ENCODE measurements around the gene ENO1. TPM values are rescaled to one million over a fixed set of nuclear protein-coding genes. Genes with fewer than 3 reads are reported as not detected.
"Not testable (repeated sequence)": the region's sequence is repeated elsewhere in the genome, so short reads cannot be mapped to it uniquely, and the experiment has no call there.

ENO1 gene
- total and polyA plus RNA-seq, 7 experiments from 2014 or later, result 198 to 3,569 (median 434) TPM

DNA sequence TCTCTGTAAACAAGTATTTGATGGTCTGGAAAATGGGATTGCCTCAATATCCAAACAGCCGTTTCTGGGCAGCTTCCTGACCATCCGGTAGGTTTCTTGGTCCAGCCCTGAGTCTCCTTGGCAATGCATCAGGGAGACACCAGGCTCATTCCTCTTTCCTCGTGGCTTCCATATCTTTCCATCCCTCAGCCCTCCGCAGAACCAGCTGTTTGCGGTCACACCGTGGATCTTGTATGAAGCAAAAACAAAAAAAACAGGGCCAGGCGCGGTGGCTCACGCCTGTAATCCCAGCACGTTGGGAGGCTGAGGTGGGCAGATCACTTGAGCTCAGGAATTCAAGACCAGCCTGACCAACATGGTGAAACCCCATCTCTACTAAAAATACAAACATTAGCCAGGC lies 39.0 kb upstream of the ENO1 start:
- ATAC-seq; H3K27me3 Mint-ChIP-seq; H3K36me3 ChIP-seq (ENCODE audit: control insufficient read depth in 2 of 3, insufficient read depth in 3 of 3, low read length in 3 of 3); H3K4me3 Mint-ChIP-seq; H3K4me3 ChIP-seq (ENCODE audit: low read length); DNase-seq; H3K9me3 ChIP-seq (ENCODE audit: control insufficient read depth in 2 of 3, low read length in 3 of 3); H3K27me3 ChIP-seq (ENCODE audit: control insufficient read depth in 2 of 2, insufficient read depth in 2 of 2, low read length in 2 of 2); H3K27ac ChIP-seq (ENCODE audit: low read depth, low read length): not testable (repeated sequence)
- H3K36me3 Mint-ChIP-seq, result peaks cover 0 to 25% (median 0%) of the 10 kb centered on the region in 5 donors
- ChIA-PET CTCF (interaction anchor here (0.5 to 8.0 kb wide), 14 partner anchors 10 to 620 kb away, joined by 3 to 158 read pairs (median 4); no protein-coding TSS in a partner anchor), POLR2A (interaction anchor here (0.7 to 14.5 kb wide), 7 partner anchors 10 to 434 kb away, joined by 3 to 127 read pairs (median 11); no protein-coding TSS in a partner anchor)
- H3K4me1 Mint-ChIP-seq, result peaks cover 21 to 55% (median 38%) of the 10 kb centered on the region in 7 donors
- H3K4me1 ChIP-seq (ENCODE audit: control insufficient read depth in 2 of 2, insufficient read depth in 2 of 2, low read length in 2 of 2), result peaks cover 0 to 31% of the 10 kb centered on the region in 2 donors
- intact Hi-C loops (cut with micrococcal nuclease), result loop anchor here (5.0 kb wide), 1 partner anchor 40 kb away; the partner anchor contains the start of gene ENO1 (in 2 of the 2)
- H3K9me3 Mint-ChIP-seq, result peaks cover 0 to 14% (median under 1%) of the 10 kb centered on the region in 11 donors
- peak overlapping the region in 3 of 9 donors; percentile 67 to 89 (median 76) for H3K27ac Mint-ChIP-seq

- Histone ChIP-seq H3K4me1 (ENCODE audit: control insufficient read depth in 2 of 2, insufficient read depth in 2 of 2, low read length in 2 of 2) (peaks cover 0 to 20% of the 10 kb centered on the region in 2 donors), H3K36me3 (ENCODE audit: control insufficient read depth in 2 of 3, insufficient read depth in 3 of 3, low read length in 3 of 3) (no peaks in the 10 kb centered on the region), H3K27me3 (ENCODE audit: control insufficient read depth in 2 of 2, insufficient read depth in 2 of 2, low read length in 2 of 2) (no peaks in the 10 kb centered on the region), H3K9me3 (ENCODE audit: control insufficient read depth in 2 of 3, low read length in 3 of 3) (no peaks in the 10 kb centered on the region), H3K27ac (ENCODE audit: low read depth, low read length) (no peak overlapping the region), H3K4me3 (ENCODE audit: low read length) (no peak overlapping the region)
- ATAC-seq (no peak), DNase-seq (no peak)
- ChIA-PET CTCF (interaction anchor here (0.9 to 8.0 kb wide), 5 partner anchors 47 to 99 kb away, joined by 3 to 158 read pairs (median 7); no protein-coding TSS in a partner anchor), POLR2A (interaction anchor here (0.6 to 14.5 kb wide), 3 partner anchors 37 to 89 kb away, joined by 3 to 127 read pairs (median 3); partner anchors contain the start of gene ENO1)
- intact Hi-C loops (cut with micrococcal nuclease), result loop anchor here (5.0 kb wide), 1 partner anchor 38 kb away; the partner anchor contains the start of gene ENO1 (in 2 of the 2)
- H3K9me3 Mint-ChIP-seq, result peaks cover 0 to under 1% (median 0%) of the 10 kb centered on the region in 11 donors
- H3K27me3 Mint-ChIP-seq, result peaks cover 0 to under 1% (median 0%) of the 10 kb centered on the region in 5 donors
- H3K36me3 Mint-ChIP-seq, result peaks cover 0 to 7% (median 0%) of the 10 kb centered on the region in 5 donors
- peak overlapping the region in 3 of 9 donors; percentile 29 to 68 (median 37) for H3K27ac Mint-ChIP-seq
- peaks cover 5 to 46% (median 17%) of the 10 kb centered on the region in 7 donors for H3K4me1 Mint-ChIP-seq
- H3K4me3 Mint-ChIP-seq, result no peak overlapping the region
Observed at GRCh38 chr1:8915446-8915845, 37.0 kb upstream of the ENO1 start.

- Mint-ChIP-seq H3K27me3 (peaks cover 0 to 4% (median 0%) of the 10 kb centered on the region in 5 donors), H3K36me3 (peaks cover 0 to 8% (median 0%) of the 10 kb centered on the region in 5 donors)
Observed at GRCh38 chr1:8914466-8914865, 36.0 kb upstream of the ENO1 start.

GRCh38 chr1:8913457-8913856 lies 35.0 kb upstream of the ENO1 start:
- peaks cover 0 to 8% (median 0%) of the 10 kb centered on the region in 5 donors for H3K36me3 Mint-ChIP-seq
- Histone ChIP-seq H3K9me3 (ENCODE audit: control insufficient read depth in 2 of 3, low read length in 3 of 3) (no peaks in the 10 kb centered on the region), H3K27me3 (ENCODE audit: control insufficient read depth in 2 of 2, insufficient read depth in 2 of 2, low read length in 2 of 2) (no peaks in the 10 kb centered on the region), H3K4me3 (ENCODE audit: low read length) (no peak overlapping the region), H3K36me3 (ENCODE audit: control insufficient read depth in 2 of 3, insufficient read depth in 3 of 3, low read length in 3 of 3) (no peaks in the 10 kb centered on the region), H3K27ac (ENCODE audit: low read depth, low read length) (no peak overlapping the region), H3K4me1 (ENCODE audit: control insufficient read depth in 2 of 2, insufficient read depth in 2 of 2, low read length in 2 of 2) (peaks cover 0 to 3% of the 10 kb centered on the region in 2 donors)
- peaks cover 0 to 4% (median 0%) of the 10 kb centered on the region in 5 donors for H3K27me3 Mint-ChIP-seq
- CTCF ChIA-PET, result interaction anchor here (3.1 kb wide), 1 partner anchor 92 kb away, joined by 21 read pairs; no protein-coding TSS in a partner anchor
- POLR2A ChIA-PET, result interaction anchor here (0.7 to 14.5 kb wide), 3 partner anchors 12 to 91 kb away, joined by 4 to 127 read pairs (median 5); no protein-coding TSS in a partner anchor
- ATAC-seq (no peak), DNase-seq (no peak)
- no peak overlapping the region for H3K4me3 Mint-ChIP-seq
- peaks cover 0 to 4% (median 0%) of the 10 kb centered on the region in 11 donors for H3K9me3 Mint-ChIP-seq
- peak overlapping the region in 1 of 9 donors; percentile 20 for H3K27ac Mint-ChIP-seq
- H3K4me1 Mint-ChIP-seq, result peaks cover 5 to 36% (median 7%) of the 10 kb centered on the region in 7 donors
- intact Hi-C loops (cut with micrococcal nuclease), result no loop called here

More at GRCh38 chr1:8914466-8914865, 36.0 kb upstream of the ENO1 start:
- Mint-ChIP-seq H3K4me3 (no peak overlapping the region), H3K9me3 (peaks cover 0 to 4% (median 0%) of the 10 kb centered on the region in 11 donors), H3K27ac (peak overlapping the region in 2 of 9 donors; percentile 31 to 68), H3K4me1 (peaks cover 8 to 44% (median 9%) of the 10 kb centered on the region in 7 donors)
- H3K27me3 ChIP-seq (ENCODE audit: control insufficient read depth in 2 of 2, insufficient read depth in 2 of 2, low read length in 2 of 2), result no peaks in the 10 kb centered on the region
- intact Hi-C loops (cut with micrococcal nuclease), result no loop called here
- DNase-seq, result no peak
- ChIA-PET POLR2A (interaction anchor here (1.2 to 14.5 kb wide), 2 partner anchors 73 to 90 kb away, joined by 4 to 127 read pairs; no protein-coding TSS in a partner anchor), CTCF (interaction anchor here (0.9 to 8.0 kb wide), 5 partner anchors 48 to 100 kb away, joined by 3 to 158 read pairs (median 7); no protein-coding TSS in a partner anchor)
- peaks cover 0 to 13% of the 10 kb centered on the region in 2 donors for H3K4me1 ChIP-seq (ENCODE audit: control insufficient read depth in 2 of 2, insufficient read depth in 2 of 2, low read length in 2 of 2)
- no peak overlapping the region for H3K4me3 ChIP-seq (ENCODE audit: low read length)
- H3K9me3 ChIP-seq (ENCODE audit: control insufficient read depth in 2 of 3, low read length in 3 of 3), result no peaks in the 10 kb centered on the region
- no peak overlapping the region for H3K27ac ChIP-seq (ENCODE audit: low read depth, low read length)
- no peaks in the 10 kb centered on the region for H3K36me3 ChIP-seq (ENCODE audit: control insufficient read depth in 2 of 3, insufficient read depth in 3 of 3, low read length in 3 of 3)
- no peak for ATAC-seq

DNA sequence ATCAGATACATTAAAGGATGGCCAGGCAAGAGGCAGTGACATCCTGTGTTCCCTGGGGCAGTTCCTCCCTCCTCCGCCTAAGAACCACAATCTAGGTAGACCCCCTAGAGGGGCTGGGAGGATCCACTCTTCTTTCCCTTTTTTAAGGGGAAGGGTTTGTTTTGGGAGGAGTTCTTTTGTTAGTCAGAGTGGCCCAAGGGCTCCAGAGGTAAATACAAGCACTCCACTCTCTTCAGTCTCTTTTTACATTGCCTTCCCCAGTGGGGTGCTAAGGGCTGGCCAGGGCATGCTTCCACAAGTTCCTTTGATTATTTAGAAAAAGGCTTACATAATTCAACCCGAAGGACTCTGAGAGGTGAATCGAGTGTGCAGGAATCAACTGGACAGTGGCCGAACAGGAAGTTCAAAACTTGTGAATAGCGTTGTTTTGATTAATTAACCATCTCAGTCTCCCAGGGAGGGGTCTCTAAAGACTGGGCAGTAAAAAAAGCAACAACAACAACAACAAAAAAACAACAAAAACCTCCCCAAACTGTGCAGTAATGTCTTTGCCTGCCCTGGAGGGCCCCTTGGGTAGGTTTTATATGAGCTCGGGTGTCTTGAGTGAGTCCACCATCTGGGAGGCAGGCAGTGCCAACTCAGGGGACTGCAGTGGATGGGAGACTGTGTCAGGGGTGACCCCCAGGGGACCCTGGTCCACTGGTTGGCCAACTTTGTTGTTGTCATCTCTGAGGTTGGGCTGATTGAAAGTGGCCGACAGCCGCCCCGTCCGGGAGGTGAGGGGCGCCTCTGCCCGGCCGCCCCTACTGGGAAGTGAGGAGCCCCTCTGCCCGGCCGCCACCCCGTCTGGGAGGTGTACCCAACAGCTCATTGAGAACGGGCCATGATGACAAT lies 33.2 kb upstream of the ENO1 start:
- Histone ChIP-seq H3K9me3 (ENCODE audit: control insufficient read depth in 2 of 3, low read length in 3 of 3) (no peaks in the 10 kb centered on the region), H3K4me1 (ENCODE audit: control insufficient read depth in 2 of 2, insufficient read depth in 2 of 2, low read length in 2 of 2) (no peaks in the 10 kb centered on the region), H3K27ac (ENCODE audit: low read depth, low read length) (no peak overlapping the region), H3K4me3 (ENCODE audit: low read length) (no peak overlapping the region), H3K27me3 (ENCODE audit: control insufficient read depth in 2 of 2, insufficient read depth in 2 of 2, low read length in 2 of 2) (no peaks in the 10 kb centered on the region), H3K36me3 (ENCODE audit: control insufficient read depth in 2 of 3, insufficient read depth in 3 of 3, low read length in 3 of 3) (no peaks in the 10 kb centered on the region)
- H3K9me3 Mint-ChIP-seq, result peaks cover 0 to 4% (median 0%) of the 10 kb centered on the region in 11 donors
- intact Hi-C loops (cut with micrococcal nuclease), result no loop called here
- ChIA-PET POLR2A (no interaction called here), CTCF (interaction anchor here (1.8 kb wide), 1 partner anchor 93 kb away, joined by 6 read pairs; no protein-coding TSS in a partner anchor)
- H3K27me3 Mint-ChIP-seq, result peaks cover 0 to 4% (median 0%) of the 10 kb centered on the region in 5 donors
- peaks cover 0 to 4% (median 0%) of the 10 kb centered on the region in 5 donors for H3K36me3 Mint-ChIP-seq
- DNase-seq (no peak), ATAC-seq (no peak)
- H3K4me3 Mint-ChIP-seq, result no peak overlapping the region
- H3K27ac Mint-ChIP-seq, result peak overlapping the region in 2 of 9 donors; percentile 37 to 55
- H3K4me1 Mint-ChIP-seq, result peaks cover 0 to 32% (median 0%) of the 10 kb centered on the region in 7 donors

DNA sequence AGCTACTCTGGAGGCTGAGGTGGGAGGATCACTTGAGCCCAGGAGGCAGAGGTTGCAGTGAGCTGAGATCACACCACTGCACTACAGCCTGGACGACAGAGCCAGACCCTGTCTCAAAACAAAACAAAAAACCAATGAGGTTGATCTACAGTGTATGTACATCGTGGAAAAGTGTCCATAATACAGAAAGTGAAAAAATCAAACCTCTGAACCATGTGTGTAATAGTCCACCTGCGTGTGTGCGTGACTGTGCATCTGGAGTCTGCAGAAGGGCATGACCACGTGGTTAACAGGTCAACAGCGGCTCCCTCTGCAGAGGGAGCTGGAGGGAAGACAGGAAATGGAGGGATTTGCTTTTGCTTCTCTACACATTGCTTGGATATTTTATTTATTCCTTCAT lies 32.4 kb upstream of the ENO1 start:
- peak overlapping the region in 1 of 9 donors; percentile 37 for H3K27ac Mint-ChIP-seq
- peaks cover 0 to 4% (median 0%) of the 10 kb centered on the region in 5 donors for H3K27me3 Mint-ChIP-seq
- DNase-seq (no peak), ATAC-seq (no peak)
- POLR2A ChIA-PET, result no interaction called here
- peaks cover 0 to 32% (median 1%) of the 10 kb centered on the region in 7 donors for H3K4me1 Mint-ChIP-seq
- peaks cover 0 to 4% (median 0%) of the 10 kb centered on the region in 11 donors for H3K9me3 Mint-ChIP-seq
- H3K36me3 Mint-ChIP-seq, result peaks cover 0 to 5% (median 0%) of the 10 kb centered on the region in 5 donors
- CTCF ChIA-PET, result interaction anchor here (1.8 kb wide), 1 partner anchor 94 kb away, joined by 6 read pairs; no protein-coding TSS in a partner anchor
- H3K4me3 Mint-ChIP-seq, result no peak overlapping the region
- intact Hi-C loops (cut with micrococcal nuclease), result no loop called here
- H3K27me3 ChIP-seq (ENCODE audit: control insufficient read depth in 2 of 2, insufficient read depth in 2 of 2, low read length in 2 of 2), result no peaks in the 10 kb centered on the region
- H3K4me3 ChIP-seq (ENCODE audit: low read length), result no peak overlapping the region
- H3K4me1 ChIP-seq (ENCODE audit: control insufficient read depth in 2 of 2, insufficient read depth in 2 of 2, low read length in 2 of 2), result no peaks in the 10 kb centered on the region
- H3K27ac ChIP-seq (ENCODE audit: low read depth, low read length), result no peak overlapping the region
- H3K36me3 ChIP-seq (ENCODE audit: control insufficient read depth in 2 of 3, insufficient read depth in 3 of 3, low read length in 3 of 3), result no peaks in the 10 kb centered on the region
- no peaks in the 10 kb centered on the region for H3K9me3 ChIP-seq (ENCODE audit: control insufficient read depth in 2 of 3, low read length in 3 of 3)

Measured in naive thymus-derived CD4-positive, alpha-beta T cell (primary cell).